ENCODE data around the gene ARMCX2.

ARMCX2 gene

GRCh38 chrX:101677028-101677427 is 17.4 kb upstream of the ARMCX2 start:
- Histone ChIP-seq H3K14ac (ENCODE audit: low read length in 2 of 2) (no peak overlapping the region), H3K4me2 (ENCODE audit: low read length, poor library complexity, severe bottlenecking) (no peak overlapping the region), H3K23ac (ENCODE audit: low read length in 2 of 2) (no peak overlapping the region), H2BK15ac (ENCODE audit: low read depth, poor library complexity, severe bottlenecking) (no peak overlapping the region), H3K27ac (ENCODE audit: low read length, poor library complexity, severe bottlenecking) (no peak overlapping the region), H2BK12ac (ENCODE audit: low read length in 2 of 2) (no peak overlapping the region), H3K36me3 (ENCODE audit: control insufficient read depth in 1 of 2, insufficient read depth in 2 of 2, low read depth in 1 of 2, low read length in 2 of 2) (no peaks in the 10 kb centered on the region), H4K91ac (ENCODE audit: low read length) (no peak overlapping the region), H2AK5ac (ENCODE audit: low read length, severe bottlenecking) (no peak overlapping the region), H3K9me3 (ENCODE audit: control insufficient read depth, low read length) (no peaks in the 10 kb centered on the region), H3K4ac (ENCODE audit: low read depth in 1 of 2, low read length in 2 of 2) (no peak overlapping the region), H3K79me1 (replicated peaks; ENCODE audit: low read length, poor library complexity, severe bottlenecking) (no peaks in the 10 kb centered on the region), H4K8ac (ENCODE audit: low read length) (no peak overlapping the region), H2BK5ac (ENCODE audit: low read depth, low read length, poor library complexity, severe bottlenecking) (no peak overlapping the region), H3K18ac (ENCODE audit: low read depth in 1 of 2, low read length in 2 of 2) (no peak overlapping the region), H2BK120ac (ENCODE audit: low read depth, low read length) (no peak overlapping the region), H3K4me3 (ENCODE audit: insufficient read depth in 1 of 2, low read depth in 1 of 2, low read length in 2 of 2) (no peak overlapping the region), H2AFZ (ENCODE audit: low read depth, low read length) (no peak overlapping the region), H3K27me3 (ENCODE audit: control insufficient read depth in 1 of 2, insufficient read depth in 1 of 2, low read length in 2 of 2) (peaks cover 0 to 10% of the 10 kb centered on the region in 2 experiments), H3K9ac (ENCODE audit: low read length) (no peak overlapping the region), H3K4me1 (ENCODE audit: control insufficient read depth, insufficient read depth, low read depth, low read length) (no peaks in the 10 kb centered on the region)
- WGBS, result 100% methylated on average over 1 of the region's 1 CpG
- no peak for DNase-seq

- Histone ChIP-seq H2BK5ac (ENCODE audit: low read depth, low read length, poor library complexity, severe bottlenecking) (no peak overlapping the region), H4K8ac (ENCODE audit: low read length) (no peak overlapping the region), H3K4ac (ENCODE audit: low read depth in 1 of 2, low read length in 2 of 2) (no peak overlapping the region), H2AFZ (ENCODE audit: low read depth, low read length) (no peak overlapping the region), H2BK12ac (ENCODE audit: low read length in 2 of 2) (no peak overlapping the region), H3K27me3 (ENCODE audit: control insufficient read depth in 1 of 2, insufficient read depth in 1 of 2, low read length in 2 of 2) (peaks cover 0 to 10% of the 10 kb centered on the region in 2 experiments), H2BK120ac (ENCODE audit: low read depth, low read length) (no peak overlapping the region), H3K4me1 (ENCODE audit: control insufficient read depth, insufficient read depth, low read depth, low read length) (no peaks in the 10 kb centered on the region), H3K4me3 (ENCODE audit: insufficient read depth in 1 of 2, low read depth in 1 of 2, low read length in 2 of 2) (no peak overlapping the region), H4K91ac (ENCODE audit: low read length) (no peak overlapping the region), H2AK5ac (ENCODE audit: low read length, severe bottlenecking) (no peak overlapping the region), H3K4me2 (ENCODE audit: low read length, poor library complexity, severe bottlenecking) (no peak overlapping the region), H3K27ac (ENCODE audit: low read length, poor library complexity, severe bottlenecking) (no peak overlapping the region), H3K23ac (ENCODE audit: low read length in 2 of 2) (no peak overlapping the region), H2BK15ac (ENCODE audit: low read depth, poor library complexity, severe bottlenecking) (no peak overlapping the region), H3K79me1 (replicated peaks; ENCODE audit: low read length, poor library complexity, severe bottlenecking) (no peaks in the 10 kb centered on the region), H3K9me3 (ENCODE audit: control insufficient read depth, low read length) (no peaks in the 10 kb centered on the region), H3K9ac (ENCODE audit: low read length) (no peak overlapping the region), H3K18ac (ENCODE audit: low read depth in 1 of 2, low read length in 2 of 2) (no peak overlapping the region), H3K14ac (ENCODE audit: low read length in 2 of 2) (no peak overlapping the region), H3K36me3 (ENCODE audit: control insufficient read depth in 1 of 2, insufficient read depth in 2 of 2, low read depth in 1 of 2, low read length in 2 of 2) (no peaks in the 10 kb centered on the region)
- 72% methylated on average over 3 of the region's 3 CpGs for WGBS
- DNase-seq, result no peak
Measured at GRCh38 chrX:101676571-101676970, 16.9 kb upstream of the ARMCX2 start.

DNA sequence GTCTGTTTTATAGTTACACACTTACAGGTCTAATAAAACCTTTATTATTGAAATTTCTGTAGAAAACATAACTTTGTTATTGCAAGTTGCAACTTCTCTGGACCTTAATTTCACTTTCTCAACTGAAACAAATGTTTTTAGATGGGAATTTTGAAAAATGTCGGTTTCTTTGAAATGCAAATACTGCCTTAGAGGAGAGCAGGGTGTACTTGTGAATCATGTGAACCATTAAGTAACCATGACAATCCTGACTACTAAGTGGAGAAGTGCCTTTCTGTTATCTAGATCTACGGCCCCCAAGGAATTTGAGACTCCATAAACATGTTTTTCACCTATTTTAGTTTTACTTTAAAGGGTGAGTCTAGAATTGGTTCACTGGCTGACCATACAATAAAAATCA is 8.5 kb upstream of the ARMCX2 start:
- Histone ChIP-seq H2BK12ac (ENCODE audit: low read length in 2 of 2) (no peak overlapping the region), H4K91ac (ENCODE audit: low read length) (no peak overlapping the region), H3K27me3 (ENCODE audit: control insufficient read depth in 1 of 2, insufficient read depth in 1 of 2, low read length in 2 of 2) (peaks cover 5 to 29% of the 10 kb centered on the region in 2 experiments), H3K4ac (ENCODE audit: low read depth in 1 of 2, low read length in 2 of 2) (no peak overlapping the region), H3K4me3 (ENCODE audit: insufficient read depth in 1 of 2, low read depth in 1 of 2, low read length in 2 of 2) (no peak overlapping the region), H2AFZ (ENCODE audit: low read depth, low read length) (no peak overlapping the region), H4K8ac (ENCODE audit: low read length) (no peak overlapping the region), H3K79me1 (replicated peaks; ENCODE audit: low read length, poor library complexity, severe bottlenecking) (no peaks in the 10 kb centered on the region), H3K4me2 (ENCODE audit: low read length, poor library complexity, severe bottlenecking) (no peak overlapping the region), H2BK15ac (ENCODE audit: low read depth, poor library complexity, severe bottlenecking) (no peak overlapping the region), H3K14ac (ENCODE audit: low read length in 2 of 2) (no peak overlapping the region), H3K23ac (ENCODE audit: low read length in 2 of 2) (no peak overlapping the region), H3K4me1 (ENCODE audit: control insufficient read depth, insufficient read depth, low read depth, low read length) (no peaks in the 10 kb centered on the region), H2AK5ac (ENCODE audit: low read length, severe bottlenecking) (no peak overlapping the region), H3K36me3 (ENCODE audit: control insufficient read depth in 1 of 2, insufficient read depth in 2 of 2, low read depth in 1 of 2, low read length in 2 of 2) (no peaks in the 10 kb centered on the region), H3K9ac (ENCODE audit: low read length) (no peak overlapping the region), H3K9me3 (ENCODE audit: control insufficient read depth, low read length) (no peaks in the 10 kb centered on the region), H2BK5ac (ENCODE audit: low read depth, low read length, poor library complexity, severe bottlenecking) (no peak overlapping the region), H2BK120ac (ENCODE audit: low read depth, low read length) (no peak overlapping the region), H3K18ac (ENCODE audit: low read depth in 1 of 2, low read length in 2 of 2) (no peak overlapping the region), H3K27ac (ENCODE audit: low read length, poor library complexity, severe bottlenecking) (no peak overlapping the region)
- no peak for DNase-seq
- WGBS, result 20% methylated on average over 1 of the region's 2 CpGs

DNA sequence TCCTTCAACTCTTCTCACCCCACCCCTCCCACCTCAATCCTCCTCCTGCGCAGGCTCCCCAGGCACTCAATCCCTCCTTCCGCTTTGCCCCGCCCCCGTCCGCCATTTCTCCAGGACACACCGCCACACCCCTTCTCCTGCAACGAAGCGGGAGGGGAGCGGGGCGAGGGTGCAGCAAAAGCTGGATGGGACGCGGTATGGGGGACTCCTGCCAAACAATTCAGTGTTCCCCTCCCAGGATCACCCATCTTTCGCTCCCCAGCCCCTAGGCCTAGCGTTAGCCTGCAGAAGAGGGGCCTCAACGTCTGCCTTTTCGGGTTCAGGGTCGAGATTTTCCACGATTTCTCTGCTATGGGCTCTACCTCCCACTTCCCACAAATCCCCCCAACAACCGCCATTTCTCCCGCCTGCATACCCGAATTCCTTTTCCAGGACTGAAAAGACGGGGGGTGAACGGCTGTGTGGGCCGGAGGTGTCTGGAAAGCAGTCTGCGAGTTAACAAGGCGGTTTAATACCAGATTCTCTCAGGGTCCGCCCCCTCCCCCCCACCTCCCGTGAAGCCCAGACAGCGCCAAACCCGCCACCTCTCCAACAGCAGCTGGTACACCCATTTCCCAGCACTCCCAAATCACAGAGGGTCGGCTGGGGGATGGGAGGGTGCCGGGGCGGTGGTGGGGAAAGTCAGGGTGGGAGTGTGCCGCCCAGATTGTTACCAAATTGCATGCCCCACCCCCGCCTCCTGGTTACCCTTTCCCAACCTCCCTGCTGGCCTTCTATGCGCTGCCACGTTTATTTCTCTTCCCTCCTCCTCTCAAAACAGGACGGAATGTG is 774 bp downstream of the ARMCX2 start:
- Histone ChIP-seq H3K14ac (ENCODE audit: low read length in 2 of 2) (peak overlapping the region in 1 of 2 experiments; percentile 32), H3K4me3 (ENCODE audit: insufficient read depth in 1 of 2, low read depth in 1 of 2, low read length in 2 of 2) (peak overlapping the region; percentile 71 to 82), H2AK5ac (ENCODE audit: low read length, severe bottlenecking) (no peak overlapping the region), H3K79me1 (replicated peaks; ENCODE audit: low read length, poor library complexity, severe bottlenecking) (peaks cover 8% of the 10 kb centered on the region), H3K9me3 (ENCODE audit: control insufficient read depth, low read length) (no peaks in the 10 kb centered on the region), H2BK12ac (ENCODE audit: low read length in 2 of 2) (no peak overlapping the region), H3K4me1 (ENCODE audit: control insufficient read depth, insufficient read depth, low read depth, low read length) (peaks cover 8% of the 10 kb centered on the region), H3K27ac (ENCODE audit: low read length, poor library complexity, severe bottlenecking) (peak overlapping the region; percentile 68), H3K4me2 (ENCODE audit: low read length, poor library complexity, severe bottlenecking) (peak overlapping the region; percentile 61), H2BK15ac (ENCODE audit: low read depth, poor library complexity, severe bottlenecking) (no peak overlapping the region), H3K23ac (ENCODE audit: low read length in 2 of 2) (no peak overlapping the region), H2BK120ac (ENCODE audit: low read depth, low read length) (peak overlapping the region; percentile 34), H3K27me3 (ENCODE audit: control insufficient read depth in 1 of 2, insufficient read depth in 1 of 2, low read length in 2 of 2) (peaks cover 1 to 9% of the 10 kb centered on the region in 2 experiments), H3K9ac (ENCODE audit: low read length) (peak overlapping the region; percentile 87), H3K4ac (ENCODE audit: low read depth in 1 of 2, low read length in 2 of 2) (peak overlapping the region in 1 of 2 experiments; percentile 49), H2BK5ac (ENCODE audit: low read depth, low read length, poor library complexity, severe bottlenecking) (peak overlapping the region; percentile 31), H3K36me3 (ENCODE audit: control insufficient read depth in 1 of 2, insufficient read depth in 2 of 2, low read depth in 1 of 2, low read length in 2 of 2) (peaks cover 18 to 27% of the 10 kb centered on the region in 2 experiments), H2AFZ (ENCODE audit: low read depth, low read length) (no peak overlapping the region), H4K91ac (ENCODE audit: low read length) (peak overlapping the region; percentile 89), H4K8ac (ENCODE audit: low read length) (no peak overlapping the region), H3K18ac (ENCODE audit: low read depth in 1 of 2, low read length in 2 of 2) (peak overlapping the region in 1 of 2 experiments; percentile 91)
- 3% methylated on average over 19 of the region's 38 CpGs for WGBS
- DNase-seq, result peak; percentile 62

Data from mesenchymal stem cell (in vitro differentiated cells and primary cell).